IMR-90 (cell line): Measurements from ENCODE around the gene KATNB1. TPM values are rescaled to one million over a fixed set of nuclear protein-coding genes. Genes with fewer than 3 reads are reported as not detected.

ENCODE experiments used
- ATAC-seq: fragments of 200-7000 bp; cut with Tn5 transposase; 2 replicates; pipeline ENCODE4 v1.9.1; 2020; ENCODE audit warnings: low read depth, mild to moderate bottlenecking, moderate library complexity
- BruUV-seq: library from RNA; stranded (reverse); fragments of 400-500 nt; replicated peaks from 2 replicates; lab custom pipeline; 2021; lab: Mats Ljungman, UMichigan
- CTCF ChIA-PET: fragments of 300-600 bp; formaldehyde crosslinking; extraction: SDS; loops from one replicate; lab custom pipeline; 2021; ENCODE audit warnings: antibody characterized with exemption; lab: Yijun Ruan, JAX
- POLR2A ChIA-PET: fragments of 300-600 bp; sonication (Branson Sonifier 250); formaldehyde crosslinking; loops from one replicate; lab custom pipeline; 2022; ENCODE audit warnings: antibody characterized with exemption; ENCODE audit not compliant: unreplicated experiment; lab: Charles Lee
- DNase-seq: peaks from one replicate; pipeline ENCODE4 v3.0.0; 2013
- H2AFZ ChIP-seq: replicated peaks from 2 replicates; pipeline ENCODE3; 2013; ENCODE audit warnings: low read length, mild to moderate bottlenecking; ENCODE audit not compliant: poor library complexity
- H2AK5ac ChIP-seq: 2 replicates; pipeline ENCODE4 v1.6.1; 2013; ENCODE audit warnings: low read depth, low read length, inconsistent platforms
- H2AK9ac ChIP-seq: replicated peaks from 2 replicates; pipeline ENCODE3; 2013; ENCODE audit warnings: mild to moderate bottlenecking, low read depth, low read length, moderate library complexity; ENCODE audit not compliant: poor library complexity
- H2BK120ac ChIP-seq: 2 replicates; pipeline ENCODE4 v1.6.1; 2013; ENCODE audit warnings: low read depth, low read length, inconsistent platforms
- H2BK15ac ChIP-seq: 3 replicates; pipeline ENCODE4 v1.6.1; 2013; ENCODE audit warnings: low read depth, low read length, inconsistent platforms
- H2BK20ac ChIP-seq: 2 replicates; pipeline ENCODE4 v1.6.1; 2013; ENCODE audit warnings: low read depth, mild to moderate bottlenecking, inconsistent platforms, low read length, moderate library complexity
- H2BK5ac ChIP-seq: 2 replicates; pipeline ENCODE4 v1.6.1; 2013; ENCODE audit warnings: mild to moderate bottlenecking, low read depth, low read length, inconsistent platforms; ENCODE audit not compliant: poor library complexity, severe bottlenecking
- H3K14ac ChIP-seq: replicated peaks from 2 replicates; pipeline ENCODE4 v1.6.1; 2013; ENCODE audit warnings: low read depth, low read length, inconsistent platforms
- H3K18ac ChIP-seq: 2 replicates; pipeline ENCODE4 v1.6.1; 2013; ENCODE audit warnings: low read depth, low read length, control low read depth
- H3K23ac ChIP-seq: 2 replicates; pipeline ENCODE4 v1.6.1; 2013; ENCODE audit warnings: low read depth, low read length, inconsistent platforms
- H3K27ac ChIP-seq: 2 replicates; pipeline ENCODE4 v1.5.1; 2013; ENCODE audit warnings: mild to moderate bottlenecking, control low read depth, low read length; ENCODE audit not compliant: insufficient read depth
- H3K27me3 ChIP-seq: 2 replicates; pipeline ENCODE4 v1.6.1; 2013; ENCODE audit warnings: low read length; ENCODE audit not compliant: control insufficient read depth, insufficient read depth
- H3K36me3 ChIP-seq: 2 replicates; pipeline ENCODE4 v1.6.1; 2013; ENCODE audit warnings: low read length, mixed read lengths; ENCODE audit not compliant: control insufficient read depth, insufficient read depth
- H3K4ac ChIP-seq: 2 replicates; pipeline ENCODE4 v1.6.1; 2013; ENCODE audit warnings: low read depth, low read length, inconsistent platforms
- H3K4me1 ChIP-seq: 2 replicates; pipeline ENCODE4 v1.6.1; 2013; ENCODE audit warnings: low read length, mixed read lengths; ENCODE audit not compliant: control insufficient read depth, insufficient read depth
- H3K4me2 ChIP-seq: 2 replicates; pipeline ENCODE4 v1.6.1; 2013; ENCODE audit warnings: low read depth, mild to moderate bottlenecking, control low read depth, low read length, moderate library complexity
- H3K4me3 ChIP-seq: 2 replicates; pipeline ENCODE4 v1.5.1; 2013; ENCODE audit warnings: low read depth, mild to moderate bottlenecking, control low read depth, low read length, moderate library complexity; ENCODE audit not compliant: insufficient read depth
- H3K56ac ChIP-seq: 2 replicates; pipeline ENCODE4 v1.6.1; 2013; ENCODE audit warnings: low read length, inconsistent platforms; ENCODE audit not compliant: insufficient read depth; ENCODE audit errors: extremely low read depth
- H3K79me1 ChIP-seq, 2 experiments: 2 replicates each; pipeline ENCODE4 v1.6.1; 2013; ENCODE audit warnings: low read length in 2 of 2, inconsistent platforms in 1 of 2, low read depth in 1 of 2
- H3K9ac ChIP-seq: 2 replicates; pipeline ENCODE4 v1.6.1; 2013; ENCODE audit warnings: low read depth, low read length, control low read depth
- H3K9me1 ChIP-seq: 2 replicates; pipeline ENCODE4 v1.6.1; 2013; ENCODE audit warnings: low read length, inconsistent platforms; ENCODE audit not compliant: insufficient read depth
- H3K9me3 ChIP-seq: 2 replicates; pipeline ENCODE4 v1.6.1; 2013; ENCODE audit warnings: low read length; ENCODE audit not compliant: control insufficient read depth, insufficient read depth
- H4K20me1 ChIP-seq: 2 replicates; pipeline ENCODE4 v1.6.1; 2013; ENCODE audit warnings: low read length, inconsistent platforms; ENCODE audit not compliant: insufficient read depth
- H4K5ac ChIP-seq: 2 replicates; pipeline ENCODE4 v1.6.1; 2013; ENCODE audit warnings: mild to moderate bottlenecking, low read depth, low read length, control low read depth
- H4K8ac ChIP-seq, 2 experiments: 2 replicates each; pipeline ENCODE4 v1.6.1; 2013; ENCODE audit warnings: low read depth in 2 of 2, low read length in 2 of 2, control low read depth in 1 of 2, inconsistent platforms in 1 of 2
- H4K91ac ChIP-seq: 2 replicates; pipeline ENCODE4 v1.6.1; 2013; ENCODE audit warnings: low read depth, low read length, inconsistent platforms; ENCODE audit not compliant: insufficient read depth
- BHLHE40 ChIP-seq: fragments of 150-350 bp; IDR thresholded peaks from 2 replicates; pipeline ENCODE4 v1.6.1; 2016; ENCODE audit warnings: mild to moderate bottlenecking, low read depth, low read length
- CHD1 ChIP-seq: IDR thresholded peaks from 2 replicates; pipeline ENCODE4 v1.6.1; 2012; ENCODE audit warnings: low read depth, low read length, improper control_type of control experiment
- FOS ChIP-seq: fragments of 150-350 bp; IDR thresholded peaks from 2 replicates; pipeline ENCODE4 v1.6.1; 2016; ENCODE audit warnings: low read depth, low read length
- MAFK ChIP-seq: IDR thresholded peaks from 2 replicates; pipeline ENCODE4 v1.6.1; 2012; ENCODE audit warnings: low read depth, low read length, improper control_type of control experiment
- MXI1 ChIP-seq: IDR thresholded peaks from 2 replicates; pipeline ENCODE4 v1.6.1; 2012; ENCODE audit warnings: low read depth, mild to moderate bottlenecking, low read length, moderate library complexity, borderline replicate concordance
- POLR2A ChIP-seq: IDR thresholded peaks from 2 replicates; pipeline ENCODE4 v1.6.1; 2012; ENCODE audit warnings: mild to moderate bottlenecking, low read depth, low read length
- RAD21 ChIP-seq: IDR thresholded peaks from 2 replicates; pipeline ENCODE4 v1.6.1; 2012; ENCODE audit warnings: low read length, improper control_type of control experiment
- RCOR1 ChIP-seq: IDR thresholded peaks from 2 replicates; pipeline ENCODE4 v1.6.1; 2012; ENCODE audit warnings: mild to moderate bottlenecking, low read length, improper control_type of control experiment; ENCODE audit not compliant: insufficient replicate concordance
- RFX5 ChIP-seq: IDR thresholded peaks from 2 replicates; pipeline ENCODE4 v1.8.0; 2012; ENCODE audit warnings: low read depth, mild to moderate bottlenecking, low read length, moderate library complexity
- USF2 ChIP-seq: fragments of 150-350 bp; IDR thresholded peaks from 2 replicates; pipeline ENCODE4 v1.6.1; 2017; ENCODE audit warnings: mild to moderate bottlenecking, antibody characterized with exemption, low read length, low read depth
- WGBS, 2 experiments: methylation state at CpG; one replicate each; pipeline versions ENCODE4 v1.1.5 to v1.1.7; 2013; ENCODE audit warnings: missing lambda C conversion rate in 2 of 2; ENCODE audit not compliant: insufficient read length in 1 of 2; ENCODE audit errors: extremely low coverage in 2 of 2; 5-methylcytosine and 5-hydroxymethylcytosine counted together
- dilution Hi-C: fragments of 300-500 bp; cut with HindIII; formaldehyde crosslinking; loops from one replicate; pipeline ENCODE4 v1.14.3; 2018; ENCODE audit warnings: low sequenced_read_pairs; ENCODE audit not compliant: unreplicated experiment
- in situ Hi-C: fragments of 300-500 bp; cut with MboI; formaldehyde crosslinking; loops from 3 replicates; pipeline ENCODE4 v1.14.3; 2019; ENCODE audit warnings: low sequenced_read_pairs, inconsistent platforms, mixed read lengths
- intact Hi-C: fragments of 100-400 bp; cut with micrococcal nuclease; formaldehyde crosslinking; loops from 2 replicates; pipeline ENCODE4 v1.10.0; 2022
- microRNA-seq, 2 experiments: library from miRNA; stranded (forward) in 1 of 2; unstranded in 1 of 2; fragments of 10-50 nt in 1 of 2; fragments of <30 nt in 1 of 2; gene quantifications in 1 of 2; microRNA quantifications in 1 of 2; one replicate each; pipeline versions ENCODE3 to v1.1.0; 2013 to 2020; ENCODE audit not compliant: insufficient read depth in 1 of 2, insufficient read length in 1 of 2, unreplicated experiment in 1 of 2
- polyA plus RNA-seq, 3 experiments: library from polyadenylated mRNA; depleted of rRNA; stranded (reverse); fragments of >200 nt; gene quantifications; 2 replicates each; pipeline ENCODE4 v1.2.3, GENCODE V29; 2012; ENCODE audit warnings: low replicate concordance in 1 of 3
- small RNA-seq, 5 experiments: library from RNA; depleted of rRNA; stranded (forward); fragments of <200 nt; gene quantifications; one replicate each; pipeline ENCODE3, GENCODE V24; 2012
- total RNA-seq: library from RNA; depleted of rRNA; stranded (reverse); fragments of >200 nt; gene quantifications from 2 replicates; pipeline ENCODE4 v1.2.3, GENCODE V29; 2012; rRNA removed

The KATNB1 gene
- total and polyA plus RNA-seq, 2 of the 4 experiments (the other 2 are of a cell fraction), result 10.9 to 23.5 TPM

- H3K4me3 ChIP-seq, result no peak overlapping the region
- peaks cover 33% of the 10 kb centered on the region for H3K4me1 ChIP-seq
- H3K36me3 ChIP-seq, result peaks cover under 1% of the 10 kb centered on the region; the same call in 1 of the 2 replicates
- no peak overlapping the region for H2AK9ac ChIP-seq
- 0 out of 4 replicates have a peak overlapping the region, but pooled peaks of 1 of the 2 experiments have one; percentile 16 for H4K8ac ChIP-seq
- H2AK5ac ChIP-seq, result peak overlapping the region; percentile 88
- H2BK5ac ChIP-seq, result no peak overlapping the region
- DNase-seq (no peak), ATAC-seq (no peak)
- peak overlapping the region; percentile 45; the same call in 2 of the 3 replicates for H2BK15ac ChIP-seq
- ChIA-PET CTCF (interaction anchor here (0.6 kb wide), 1 partner anchor 19 kb away, joined by 3 read pairs; no protein-coding TSS in a partner anchor), POLR2A (no interaction called here)
- no peak overlapping the region for H3K9ac ChIP-seq
- peak overlapping the region; percentile 43; the same call in 1 of the 2 replicates for H4K91ac ChIP-seq
- no peak overlapping the region for H3K18ac ChIP-seq
- H3K27me3 ChIP-seq, result no peaks in the 10 kb centered on the region
- in situ Hi-C loops, result no loop called here
- no peak overlapping the region for H2AFZ ChIP-seq
- H4K20me1 ChIP-seq, result peaks cover 10% of the 10 kb centered on the region; the same call in 1 of the 2 replicates
- dilution Hi-C loops, result no loop called here
- H3K14ac ChIP-seq, result no peak overlapping the region
- H3K9me3 ChIP-seq, result no peaks in the 10 kb centered on the region
- H3K9me1 ChIP-seq, result peaks cover 24% of the 10 kb centered on the region
- H3K4me2 ChIP-seq, result no peak overlapping the region
- peak overlapping the region; percentile 38 for H2BK20ac ChIP-seq
- peaks cover 6 to 22% of the 10 kb centered on the region in 2 experiments for H3K79me1 ChIP-seq
- H2BK120ac ChIP-seq, result peak overlapping the region; percentile 68
- no peak overlapping the region for H3K23ac ChIP-seq
- H3K4ac ChIP-seq, result no peak overlapping the region; the same call in 1 of the 2 replicates
- WGBS, 2 experiments, result 93% methylated on average over 2 of the region's 6 CpGs; no CpG with 5 or more reads in 1 of the 2 experiments
- TF ChIP-seq RCOR1 (no peak), CHD1 (no peak), RFX5 (no peak), MAFK (no peak), RAD21 (no peak), FOS (no peak), BHLHE40 (no peak), MXI1 (no peak), POLR2A (no peak), USF2 (no peak)
- no TSS peak for BruUV-seq
- H3K56ac ChIP-seq, result no peak overlapping the region
- intact Hi-C loops, result no loop called here
- H4K5ac ChIP-seq, result no peak overlapping the region
- H3K27ac ChIP-seq, result no peak overlapping the region
Measured at GRCh38 chr16:57805176-57805575, 69.6 kb downstream of the KATNB1 start.

Small RNA genes within 50 kb of the gene (microRNA-seq; reads per million reads assigned to microRNA genes)
- gene MIR6772, result 0 to 1.0 reads per million in 2 experiments

Small RNA genes within 50 kb of the gene (small RNA-seq; reads per million reads assigned to genes)
- gene MIR6772, result 0 reads per million in 5 experiments

Other genes with a start within 250 kb of the KATNB1 start
- 20.3 and 22.0 TPM in 2 replicates for gene DOK4, start 249.3 kb upstream of the KATNB1 start, total RNA-seq
- gene DOK4, start 249.3 kb upstream of the KATNB1 start, polyA plus RNA-seq (2012; rRNA removed), result 25.9 and 30.1 TPM in 2 replicates
- gene CCDC102A, start 199.2 kb upstream of the KATNB1 start, total RNA-seq, result 5.4 and 5.6 TPM in 2 replicates
- 8.5 and 11.4 TPM in 2 replicates for gene CCDC102A, start 199.2 kb upstream of the KATNB1 start, polyA plus RNA-seq (2012; rRNA removed)
- gene ADGRG5, start 193.1 kb upstream of the KATNB1 start, total RNA-seq, result not detected in 2 replicates
- not detected in 2 replicates for gene ADGRG5, start 193.1 kb upstream of the KATNB1 start, polyA plus RNA-seq (2012; rRNA removed)
- 0.83 and 0.90 TPM in 2 replicates for gene ADGRG1, start 107.1 kb upstream of the KATNB1 start, total RNA-seq
- 7.0 and 8.4 TPM in 2 replicates for gene ADGRG1, start 107.1 kb upstream of the KATNB1 start, polyA plus RNA-seq (2012; rRNA removed)
- gene ADGRG3, start 67.5 kb upstream of the KATNB1 start, total RNA-seq, result not detected in 2 replicates
- not detected in 2 replicates for gene ADGRG3, start 67.5 kb upstream of the KATNB1 start, polyA plus RNA-seq (2012; rRNA removed)
- not detected in 2 replicates for gene DRC7, start 41.0 kb upstream of the KATNB1 start, total RNA-seq
- gene DRC7, start 41.0 kb upstream of the KATNB1 start, polyA plus RNA-seq (2012; rRNA removed), result not detected in 2 replicates
- 38.3 and 48.6 TPM in 2 replicates for gene KIFC3, start 66.7 kb downstream of the KATNB1 start, total RNA-seq
- 62.5 and 66.6 TPM in 2 replicates for gene KIFC3, start 66.7 kb downstream of the KATNB1 start, polyA plus RNA-seq (2012; rRNA removed)
- not detected in 2 replicates for gene CNGB1, start 235.4 kb downstream of the KATNB1 start, total RNA-seq
- not detected in 2 replicates for gene CNGB1, start 235.4 kb downstream of the KATNB1 start, polyA plus RNA-seq (2012; rRNA removed)